Karpas-422 (cell line): ENCODE results near the gene MAGI1. TPM values are rescaled to one million over a fixed set of nuclear protein-coding genes. Genes with fewer than 3 reads are reported as not detected.

Source experiments
- DNase-seq: peaks from one replicate; pipeline ENCODE4 v3.0.0-alpha.2; 2015
- H2AFZ ChIP-seq: fragments of 200-600 bp; sonication (generic); 2 replicates; pipeline ENCODE4 v1.6.1; 2014; ENCODE audit warnings: antibody characterized with exemption, low read length, mixed read lengths
- H3K27ac ChIP-seq: fragments of 200-600 bp; sonication (generic); 2 replicates; pipeline ENCODE4 v1.5.1; 2014; ENCODE audit warnings: mild to moderate bottlenecking, low read length, moderate library complexity
- H3K27me3 ChIP-seq: fragments of 200-600 bp; sonication (generic); 2 replicates; pipeline ENCODE4 v1.6.1; 2014; ENCODE audit warnings: low read length, mixed read lengths
- H3K36me3 ChIP-seq: fragments of 200-600 bp; sonication (generic); 2 replicates; pipeline ENCODE4 v1.6.1; 2014; ENCODE audit warnings: low read length, mixed read lengths; ENCODE audit not compliant: insufficient read depth
- H3K4me1 ChIP-seq: fragments of 200-600 bp; sonication (generic); 2 replicates; pipeline ENCODE4 v1.6.1; 2014; ENCODE audit warnings: mild to moderate bottlenecking, low read length, mixed read lengths
- H3K4me2 ChIP-seq: fragments of 200-600 bp; sonication (generic); 2 replicates; pipeline ENCODE4 v1.6.1; 2014; ENCODE audit warnings: low read length, low read depth, mild to moderate bottlenecking; ENCODE audit not compliant: poor library complexity, severe bottlenecking
- H3K4me3 ChIP-seq: fragments of 200-600 bp; sonication (generic); 2 replicates; pipeline ENCODE4 v1.5.1; 2014; ENCODE audit warnings: mild to moderate bottlenecking, antibody characterized with exemption, low read length, mixed read lengths
- H3K79me2 ChIP-seq: fragments of 200-600 bp; sonication (generic); 2 replicates; pipeline ENCODE4 v1.6.1; 2014; ENCODE audit warnings: mild to moderate bottlenecking, low read length, mixed read lengths
- H3K9ac ChIP-seq: fragments of 200-600 bp; sonication (generic); 2 replicates; pipeline ENCODE4 v1.6.0; 2014; ENCODE audit warnings: low read length
- H3K9me2 ChIP-seq: fragments of 200-600 bp; sonication (generic), shearing (Covaris generic); replicated peaks from 2 replicates; pipeline ENCODE4 v1.6.0; 2014; ENCODE audit warnings: mild to moderate bottlenecking, low read length, moderate library complexity; ENCODE audit not compliant: insufficient read depth
- H3K9me3 ChIP-seq: fragments of 300-700, 200-600 bp; sonication (generic); 2 replicates; pipeline ENCODE4 v1.6.1; 2014; ENCODE audit warnings: low read length, mixed read lengths
- H4K20me1 ChIP-seq: fragments of 200-600 bp; sonication (generic); 2 replicates; pipeline ENCODE4 v1.6.1; 2014; ENCODE audit warnings: mild to moderate bottlenecking, antibody characterized with exemption, low read length, low read depth; ENCODE audit not compliant: insufficient read depth
- total RNA-seq: library from RNA; depleted of rRNA; stranded (reverse); fragments of >200 nt; shearing (Covaris generic); gene quantifications from 2 replicates; pipeline ENCODE4 v1.2.3, GENCODE V29; 2014; ENCODE audit warnings: low replicate concordance

Gene MAGI1
- total RNA-seq, 1 experiment from 2014 or later, result 0.71 TPM

- Histone ChIP-seq H3K36me3 (no peaks in the 10 kb centered on the region), H3K4me3 (no peak overlapping the region), H3K9me3 (no peaks in the 10 kb centered on the region), H4K20me1 (no peaks in the 10 kb centered on the region), H3K9me2 (no peaks in the 10 kb centered on the region), H3K4me1 (no peaks in the 10 kb centered on the region), H3K9ac (no peak overlapping the region), H2AFZ (no peak overlapping the region), H3K27me3 (no peaks in the 10 kb centered on the region), H3K27ac (no peak overlapping the region), H3K4me2 (no peak overlapping the region), H3K79me2 (no peaks in the 10 kb centered on the region)
- DNase-seq, result no peak
These were observed 89.7 kb downstream of the MAGI1 start for GRCh38 chr3:65948841-65949573.

- Histone ChIP-seq H2AFZ (no peak overlapping the region), H3K9ac (no peak overlapping the region), H3K79me2 (no peaks in the 10 kb centered on the region), H3K4me2 (no peak overlapping the region), H3K27ac (no peak overlapping the region), H3K9me2 (no peaks in the 10 kb centered on the region), H3K27me3 (no peaks in the 10 kb centered on the region), H4K20me1 (no peaks in the 10 kb centered on the region), H3K36me3 (no peaks in the 10 kb centered on the region), H3K9me3 (no peaks in the 10 kb centered on the region), H3K4me1 (no peaks in the 10 kb centered on the region), H3K4me3 (no peak overlapping the region)
- DNase-seq, result no peak
These were observed 92.3 kb downstream of the MAGI1 start for GRCh38 chr3:65946438-65946837.

- no peaks in the 10 kb centered on the region for H3K4me1 ChIP-seq
- H3K4me3 ChIP-seq, result no peak overlapping the region
- no peaks in the 10 kb centered on the region for H4K20me1 ChIP-seq
- no peaks in the 10 kb centered on the region for H3K27me3 ChIP-seq
- DNase-seq, result no peak
- no peaks in the 10 kb centered on the region for H3K9me3 ChIP-seq
- no peak overlapping the region for H3K27ac ChIP-seq
- no peak overlapping the region for H2AFZ ChIP-seq
- H3K4me2 ChIP-seq, result no peak overlapping the region
- no peaks in the 10 kb centered on the region for H3K9me2 ChIP-seq
- H3K79me2 ChIP-seq, result no peaks in the 10 kb centered on the region
- H3K9ac ChIP-seq, result no peak overlapping the region
- H3K36me3 ChIP-seq, result no peaks in the 10 kb centered on the region
These were observed 92.8 kb downstream of the MAGI1 start for GRCh38 chr3:65945953-65946352.

GRCh38 chr3:65945480-65945879, 93.2 kb downstream of the MAGI1 start:
- no peaks in the 10 kb centered on the region for H3K36me3 ChIP-seq
- H3K4me3 ChIP-seq, result no peak overlapping the region
- no peaks in the 10 kb centered on the region for H3K4me1 ChIP-seq
- no peak overlapping the region for H3K9ac ChIP-seq
- no peaks in the 10 kb centered on the region for H3K9me3 ChIP-seq
- H2AFZ ChIP-seq, result no peak overlapping the region
- no peaks in the 10 kb centered on the region for H4K20me1 ChIP-seq
- H3K4me2 ChIP-seq, result no peak overlapping the region
- no peaks in the 10 kb centered on the region for H3K27me3 ChIP-seq
- H3K27ac ChIP-seq, result no peak overlapping the region
- H3K79me2 ChIP-seq, result no peaks in the 10 kb centered on the region
- no peak for DNase-seq
- no peaks in the 10 kb centered on the region for H3K9me2 ChIP-seq

- H3K27me3 ChIP-seq, result no peaks in the 10 kb centered on the region
- no peak overlapping the region for H3K9ac ChIP-seq
- H3K4me3 ChIP-seq, result no peak overlapping the region
- no peaks in the 10 kb centered on the region for H3K79me2 ChIP-seq
- no peaks in the 10 kb centered on the region for H3K9me3 ChIP-seq
- no peaks in the 10 kb centered on the region for H3K4me1 ChIP-seq
- no peak for DNase-seq
- no peak overlapping the region for H3K4me2 ChIP-seq
- H3K27ac ChIP-seq, result no peak overlapping the region
- H3K36me3 ChIP-seq, result no peaks in the 10 kb centered on the region
- no peaks in the 10 kb centered on the region for H4K20me1 ChIP-seq
- no peak overlapping the region for H2AFZ ChIP-seq
- H3K9me2 ChIP-seq, result no peaks in the 10 kb centered on the region
These were observed 94.5 kb downstream of the MAGI1 start for GRCh38 chr3:65944252-65944651.

- H3K27me3 ChIP-seq, result no peaks in the 10 kb centered on the region
- H3K4me3 ChIP-seq, result no peak overlapping the region
- H3K4me1 ChIP-seq, result no peaks in the 10 kb centered on the region
- H3K9me3 ChIP-seq, result no peaks in the 10 kb centered on the region
- H3K9ac ChIP-seq, result no peak overlapping the region
- H4K20me1 ChIP-seq, result no peaks in the 10 kb centered on the region
- no peaks in the 10 kb centered on the region for H3K36me3 ChIP-seq
- H2AFZ ChIP-seq, result no peak overlapping the region
- H3K4me2 ChIP-seq, result no peak overlapping the region
- no peaks in the 10 kb centered on the region for H3K9me2 ChIP-seq
- no peaks in the 10 kb centered on the region for H3K79me2 ChIP-seq
- H3K27ac ChIP-seq, result no peak overlapping the region
- DNase-seq, result no peak
These were observed 98.9 kb downstream of the MAGI1 start for GRCh38 chr3:65939801-65940246.

- no peak for DNase-seq
- Histone ChIP-seq H3K79me2 (no peaks in the 10 kb centered on the region), H3K9ac (no peak overlapping the region)
These were observed 99.5 kb downstream of the MAGI1 start for GRCh38 chr3:65939184-65939583.

GRCh38 chr3:65938676-65939075, 100.0 kb downstream of the MAGI1 start:
- Histone ChIP-seq H3K27me3 (no peaks in the 10 kb centered on the region), H3K4me1 (no peaks in the 10 kb centered on the region), H3K9me3 (no peaks in the 10 kb centered on the region), H3K4me2 (no peak overlapping the region), H3K4me3 (no peak overlapping the region), H3K9ac (no peak overlapping the region), H2AFZ (no peak overlapping the region), H4K20me1 (no peaks in the 10 kb centered on the region), H3K36me3 (no peaks in the 10 kb centered on the region), H3K9me2 (no peaks in the 10 kb centered on the region), H3K27ac (no peak overlapping the region), H3K79me2 (no peaks in the 10 kb centered on the region)
- DNase-seq, result no peak

More at GRCh38 chr3:65939184-65939583, 99.5 kb downstream of the MAGI1 start:
- H4K20me1 ChIP-seq, result no peaks in the 10 kb centered on the region
- no peak overlapping the region for H2AFZ ChIP-seq
- H3K9me3 ChIP-seq, result no peaks in the 10 kb centered on the region
- H3K4me2 ChIP-seq, result no peak overlapping the region
- no peaks in the 10 kb centered on the region for H3K27me3 ChIP-seq
- no peak overlapping the region for H3K4me3 ChIP-seq
- H3K36me3 ChIP-seq, result no peaks in the 10 kb centered on the region
- H3K9me2 ChIP-seq, result no peaks in the 10 kb centered on the region
- no peaks in the 10 kb centered on the region for H3K4me1 ChIP-seq
- no peak overlapping the region for H3K27ac ChIP-seq
